GM12872 (cell line): Measurements from ENCODE around the gene PRPS1.

Experiments used
- TF ChIP-seq, protein P1 (sequence below): IDR thresholded peaks from 3 replicates; pipeline ENCODE4 v1.5.1; 2011; ENCODE audit warnings: low read depth, mild to moderate bottlenecking, low read length, moderate library complexity; ENCODE audit not compliant: insufficient read depth

PRPS1 gene

DNA sequence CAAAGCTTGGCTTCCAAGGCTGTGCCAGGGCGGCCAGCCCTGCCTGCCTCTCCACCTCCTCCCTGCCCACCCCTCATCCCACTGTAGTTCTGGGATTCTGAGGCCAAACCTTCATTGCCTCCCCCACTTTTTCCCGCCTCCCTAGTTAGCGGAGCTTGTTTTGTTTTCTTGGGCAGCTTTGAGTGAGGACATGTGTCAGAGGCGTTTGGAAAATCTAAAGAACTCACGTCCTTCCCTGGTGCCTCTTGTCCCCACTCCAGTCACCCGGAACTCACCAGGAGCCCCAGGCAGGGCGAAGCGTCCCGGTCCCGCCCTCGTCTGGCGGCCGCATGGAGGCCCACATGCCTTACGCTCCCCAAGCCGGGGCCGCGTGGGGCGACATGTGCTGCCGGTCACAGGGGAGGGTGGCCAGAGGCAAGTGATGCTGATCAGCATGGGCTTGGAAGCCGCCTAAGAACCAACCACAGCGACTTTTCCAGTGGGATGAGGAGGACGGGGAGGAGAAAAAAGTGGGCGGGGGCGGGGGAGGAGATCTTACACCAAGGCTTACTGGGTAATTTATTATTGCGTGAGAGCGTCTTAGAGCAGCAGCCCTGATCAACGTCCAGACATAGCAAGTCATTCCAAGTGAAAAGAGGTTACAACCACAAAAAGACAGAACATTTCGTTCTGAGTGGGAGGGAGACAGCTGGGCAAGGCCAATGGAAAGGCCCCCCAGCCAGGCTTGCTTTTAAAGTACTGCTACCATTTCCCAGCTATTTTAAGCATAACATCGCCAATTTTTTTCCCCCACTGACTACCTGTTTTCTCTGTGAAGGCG is 48.5 kb downstream of the PRPS1 start:
- TF ChIP-seq, protein P1, sequence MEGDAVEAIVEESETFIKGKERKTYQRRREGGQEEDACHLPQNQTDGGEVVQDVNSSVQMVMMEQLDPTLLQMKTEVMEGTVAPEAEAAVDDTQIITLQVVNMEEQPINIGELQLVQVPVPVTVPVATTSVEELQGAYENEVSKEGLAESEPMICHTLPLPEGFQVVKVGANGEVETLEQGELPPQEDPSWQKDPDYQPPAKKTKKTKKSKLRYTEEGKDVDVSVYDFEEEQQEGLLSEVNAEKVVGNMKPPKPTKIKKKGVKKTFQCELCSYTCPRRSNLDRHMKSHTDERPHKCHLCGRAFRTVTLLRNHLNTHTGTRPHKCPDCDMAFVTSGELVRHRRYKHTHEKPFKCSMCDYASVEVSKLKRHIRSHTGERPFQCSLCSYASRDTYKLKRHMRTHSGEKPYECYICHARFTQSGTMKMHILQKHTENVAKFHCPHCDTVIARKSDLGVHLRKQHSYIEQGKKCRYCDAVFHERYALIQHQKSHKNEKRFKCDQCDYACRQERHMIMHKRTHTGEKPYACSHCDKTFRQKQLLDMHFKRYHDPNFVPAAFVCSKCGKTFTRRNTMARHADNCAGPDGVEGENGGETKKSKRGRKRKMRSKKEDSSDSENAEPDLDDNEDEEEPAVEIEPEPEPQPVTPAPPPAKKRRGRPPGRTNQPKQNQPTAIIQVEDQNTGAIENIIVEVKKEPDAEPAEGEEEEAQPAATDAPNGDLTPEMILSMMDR = no peak

DNA sequence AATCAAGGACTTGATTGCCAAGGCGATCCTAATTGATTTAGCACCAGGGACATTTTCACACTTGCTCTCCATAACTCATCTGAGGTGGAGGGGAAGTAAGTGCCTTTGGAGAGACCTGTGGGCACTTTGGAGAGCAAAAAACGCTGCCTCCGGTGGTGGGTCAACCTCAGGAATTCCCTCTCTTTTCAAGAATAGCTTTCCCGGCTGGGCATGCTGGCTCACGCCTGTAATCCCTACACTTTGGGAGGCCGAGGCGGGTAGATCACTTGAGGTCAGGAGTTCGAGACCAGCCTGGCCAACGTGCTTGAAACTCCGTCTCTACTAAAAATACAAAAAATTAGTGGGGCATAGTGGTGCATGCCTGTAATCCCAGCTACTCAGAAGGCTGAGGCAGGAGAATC is 49.2 kb downstream of the PRPS1 start:
- TF ChIP-seq, protein P1 = no peak

DNA sequence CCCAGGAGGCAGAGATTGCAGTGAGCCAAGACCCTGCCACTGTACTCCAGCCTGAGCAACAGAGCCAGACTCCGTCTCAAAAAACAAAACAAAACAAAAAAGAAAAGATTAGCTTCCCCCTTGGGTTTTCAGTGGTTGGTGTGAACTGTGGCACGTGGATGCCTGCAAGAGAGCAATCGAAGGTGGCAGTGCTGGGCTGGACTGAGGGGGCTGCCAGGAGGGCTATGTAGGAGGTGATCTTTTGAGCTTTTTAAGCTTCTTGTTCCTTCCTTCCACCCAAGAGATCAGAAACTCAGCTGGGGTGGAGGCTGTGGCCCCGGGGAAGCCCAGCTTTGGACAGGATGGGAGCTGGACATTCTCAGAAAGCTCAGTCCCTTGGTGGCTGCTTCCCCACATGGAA is 49.6 kb downstream of the PRPS1 start:
- TF ChIP-seq, protein P1 = no peak

DNA sequence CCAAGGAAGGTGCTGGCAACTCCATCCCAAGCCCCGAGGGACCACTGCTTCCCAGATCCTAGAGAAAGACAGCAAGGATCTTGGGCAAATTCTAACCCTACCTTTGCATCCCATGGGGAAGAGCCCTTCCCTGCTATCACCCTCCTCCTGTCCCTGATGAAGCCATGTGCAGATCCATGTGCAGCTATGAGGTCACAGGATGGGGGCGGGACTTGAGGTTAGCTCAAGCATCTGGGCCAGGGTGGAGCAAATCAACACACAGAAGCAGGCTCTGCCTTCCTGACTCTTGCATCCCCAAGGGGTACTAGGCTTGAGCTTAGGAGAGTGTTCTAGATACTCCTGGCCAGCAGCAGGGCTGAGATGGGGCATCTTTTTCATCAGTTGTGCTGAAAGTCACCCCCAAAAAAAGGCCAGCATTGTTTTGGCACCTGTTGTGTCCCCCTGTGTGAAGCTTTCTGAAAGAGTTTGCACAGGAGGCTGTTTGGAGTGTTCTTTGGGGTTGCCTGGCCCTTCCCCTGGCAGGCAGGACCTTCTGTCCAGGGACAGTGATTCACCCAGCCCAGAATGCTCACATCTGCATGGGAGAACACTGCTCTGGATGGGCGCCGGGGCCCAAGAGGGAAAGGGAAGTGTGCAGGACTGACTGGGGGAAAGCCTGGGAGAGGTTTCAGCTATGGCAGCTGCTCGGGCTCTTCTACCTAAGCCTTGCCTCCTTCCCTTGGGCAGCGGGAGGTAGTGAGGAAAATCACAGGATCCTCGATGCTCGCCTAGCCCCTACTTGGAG is 50.8 kb downstream of the PRPS1 start:
- TF ChIP-seq, protein P1 = no peak

DNA sequence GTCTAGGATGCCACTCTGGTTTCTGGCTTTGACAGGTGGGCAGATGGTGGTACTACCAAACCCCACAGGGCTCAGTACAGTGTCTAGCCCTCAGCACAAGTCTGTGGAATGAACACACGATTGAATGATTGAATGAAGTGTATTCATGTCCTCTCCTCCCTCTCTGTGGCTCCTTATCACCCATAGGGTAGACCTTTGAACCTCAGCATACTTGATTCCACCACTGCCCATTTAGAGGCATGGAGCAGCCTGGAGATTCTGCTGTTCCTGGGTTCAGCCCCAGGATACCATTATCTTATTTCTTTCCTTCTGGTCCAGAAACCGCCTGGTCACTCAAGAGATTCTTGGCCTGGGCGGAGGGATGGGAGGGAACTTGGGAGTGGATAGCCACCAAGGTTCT is 53.9 kb downstream of the PRPS1 start:
- TF ChIP-seq, protein P1 = no peak

DNA sequence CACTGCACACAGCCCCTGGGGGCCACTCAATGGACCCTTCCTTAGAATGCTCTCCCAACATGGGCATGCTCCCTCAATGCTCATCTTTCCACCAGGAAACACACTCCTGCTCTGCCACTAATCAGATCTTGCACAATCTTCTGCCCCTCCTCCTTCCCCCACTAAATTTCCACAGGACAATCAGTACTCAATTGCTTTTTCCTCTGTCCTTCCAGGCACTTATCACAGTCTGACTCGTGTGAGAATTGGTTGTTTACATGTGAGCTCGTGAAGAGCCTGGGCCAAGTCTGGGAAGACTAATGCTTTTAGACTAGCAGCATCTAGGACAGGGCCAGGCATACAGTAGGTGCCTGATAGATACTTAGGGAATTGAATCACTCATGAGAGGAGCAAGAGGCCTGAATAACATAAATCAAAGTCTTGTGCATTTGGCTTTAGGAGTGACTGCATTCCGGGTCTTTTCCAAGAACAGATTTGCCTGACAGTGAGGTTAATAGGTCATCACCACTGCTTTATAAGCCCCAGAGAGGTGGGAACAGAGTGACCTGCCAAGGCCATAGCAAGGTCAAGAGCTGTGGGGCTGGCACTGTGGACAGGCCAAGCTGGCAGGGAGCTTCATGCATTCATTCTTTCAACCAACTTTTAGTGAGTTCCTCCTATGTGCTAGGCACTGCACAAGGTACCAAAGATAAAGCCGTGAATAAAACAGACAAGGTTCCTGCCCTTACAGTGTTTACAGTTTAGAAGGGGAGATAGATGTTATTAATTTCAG is 55.0 kb downstream of the PRPS1 start:
- TF ChIP-seq, protein P1 = no peak

DNA sequence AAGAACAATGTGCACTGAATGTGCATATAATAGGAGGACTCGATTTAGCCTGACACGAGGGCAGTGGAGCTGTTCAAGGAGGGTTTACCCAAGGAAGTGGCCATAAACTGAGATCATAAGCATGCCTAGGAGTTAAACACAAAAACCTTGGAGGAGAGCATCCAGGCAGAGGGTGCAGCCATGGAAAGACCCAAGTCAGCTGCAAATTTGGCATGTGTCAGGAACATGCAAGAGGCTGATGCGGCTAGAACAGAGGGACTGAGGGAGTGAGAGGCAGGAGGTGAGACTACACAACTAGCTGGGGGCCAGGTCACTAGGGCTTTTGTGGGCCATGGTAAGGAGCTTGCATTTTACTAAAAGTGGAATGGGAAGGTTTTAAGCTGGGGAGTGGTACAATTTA is 55.6 kb downstream of the PRPS1 start:
- TF ChIP-seq, protein P1 = no peak
